Activated CD8-positive, alpha-beta memory T cell treated with anti-CD3 and anti-CD28 coated beads for 4 hours (primary cell): ENCODE measurements around the gene BMERB1.
"Not testable (repeated sequence)": the region's sequence is repeated elsewhere in the genome, so short reads cannot be mapped to it uniquely, and the experiment has no call there.

Source experiments
- DNase-seq, 2 donors: peaks; one replicate each; pipeline ENCODE4 v3.0.0-alpha.2; 2020; ENCODE audit warnings: low read depth in 2 of 2

BMERB1 gene

GRCh38 chr16:15425861-15426260, 8.5 kb upstream of the BMERB1 start:
- no peak for DNase-seq

DNA sequence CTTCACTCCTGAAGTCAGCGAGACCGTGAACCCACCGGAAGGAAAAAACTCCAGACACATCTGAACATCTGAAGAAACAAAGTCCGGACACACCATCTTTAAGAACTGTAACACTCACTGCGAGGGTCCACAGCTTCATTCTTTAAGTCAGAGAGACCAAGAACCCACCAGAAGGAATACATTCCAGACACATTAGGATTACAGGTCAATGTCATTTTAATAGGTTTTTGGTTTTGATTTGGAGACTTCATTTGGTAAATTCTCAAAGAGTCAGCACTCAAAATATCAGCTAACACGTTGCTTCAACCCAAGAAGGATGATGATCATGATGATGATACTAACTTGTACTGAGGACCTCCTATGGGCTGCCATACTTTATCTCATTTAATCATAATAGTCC, 7.6 kb upstream of the BMERB1 start:
- DNase-seq, result no peak

- peak; percentile 23 to 30 for DNase-seq
Observed at GRCh38 chr16:15427648-15428239, 6.6 kb upstream of the BMERB1 start.

GRCh38 chr16:15430884-15431283, 3.5 kb upstream of the BMERB1 start:
- DNase-seq, result not testable (repeated sequence)

- DNase-seq, result no peak
Observed at GRCh38 chr16:15434079-15434424, 336 bp upstream of the BMERB1 start.

DNA sequence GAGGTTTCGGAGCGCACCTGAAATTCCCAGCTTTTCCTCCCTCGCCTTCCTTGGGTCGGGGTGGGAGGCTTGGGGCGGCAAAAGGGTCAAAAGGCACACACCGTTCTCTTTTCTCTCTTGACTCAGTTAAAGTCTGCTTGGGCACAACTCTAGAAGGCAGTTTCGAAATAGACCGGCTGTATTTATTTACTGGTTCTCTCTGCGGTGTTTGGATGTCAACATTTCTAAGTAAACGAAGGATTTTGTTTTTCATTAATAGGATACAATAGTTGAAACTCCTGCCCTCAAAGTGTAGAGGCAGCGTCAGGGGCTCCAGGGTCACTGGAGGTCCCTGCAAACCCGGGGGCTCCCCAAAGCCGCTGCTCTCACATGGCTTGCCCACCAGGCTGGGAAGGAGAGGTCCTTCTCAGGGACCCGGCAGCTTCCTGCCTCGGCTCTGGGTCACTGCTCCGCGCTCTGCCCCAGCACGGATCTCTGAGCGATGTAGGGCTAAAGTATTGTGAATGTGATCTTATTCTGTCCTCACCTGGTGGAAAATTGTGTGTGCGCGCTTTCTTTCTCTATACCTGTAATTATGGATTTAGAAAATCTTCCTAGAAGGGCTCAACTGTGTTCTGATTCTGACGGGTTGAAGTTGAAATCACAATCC, 952 bp downstream of the BMERB1 start:
- DNase-seq, result no peak

DNA sequence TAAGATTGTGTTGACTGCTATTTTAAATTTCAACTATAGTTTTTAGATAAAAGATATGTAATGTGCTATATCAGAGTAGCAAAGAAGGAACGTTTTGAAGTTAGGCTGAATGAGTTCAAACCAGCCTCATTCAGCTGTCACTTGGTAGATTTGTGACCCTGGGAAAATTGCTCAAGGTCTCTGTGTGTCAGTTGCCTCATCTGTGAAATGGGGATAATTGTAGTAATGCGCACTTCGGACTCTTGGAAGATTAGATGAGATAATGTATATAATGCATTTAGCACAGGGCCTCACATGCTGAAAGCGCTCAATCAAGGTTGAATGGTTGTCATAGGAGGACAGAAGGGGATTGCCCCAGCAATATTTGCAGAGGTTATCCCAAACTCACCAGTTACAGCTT, 4.7 kb downstream of the BMERB1 start:
- no peak for DNase-seq

- no peak for DNase-seq
Observed at GRCh38 chr16:15439521-15439920, 5.1 kb downstream of the BMERB1 start.

GRCh38 chr16:15440852-15441251, 6.5 kb downstream of the BMERB1 start:
- no peak for DNase-seq

DNA sequence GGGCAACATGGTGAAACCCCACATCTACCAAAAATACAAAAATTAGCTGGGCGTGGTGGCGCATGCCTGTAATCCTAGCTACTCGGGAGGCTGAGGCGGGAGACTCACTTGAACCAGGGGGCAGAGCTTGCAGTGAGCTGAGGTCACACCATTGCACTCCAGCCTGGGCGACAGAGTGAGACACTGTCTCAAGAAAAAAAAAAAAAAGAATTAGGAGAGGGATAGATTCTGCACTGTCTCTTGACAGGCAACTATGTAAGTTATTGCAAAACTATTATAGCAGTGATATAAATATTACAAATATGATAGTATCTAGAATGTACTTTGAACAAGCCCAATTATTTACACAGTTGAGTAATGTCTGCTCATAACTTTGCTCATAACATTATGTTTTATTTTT, 7.8 kb downstream of the BMERB1 start:
- DNase-seq, result not testable (repeated sequence)

GRCh38 chr16:15443753-15444152, 9.4 kb downstream of the BMERB1 start:
- DNase-seq, result no peak

DNA sequence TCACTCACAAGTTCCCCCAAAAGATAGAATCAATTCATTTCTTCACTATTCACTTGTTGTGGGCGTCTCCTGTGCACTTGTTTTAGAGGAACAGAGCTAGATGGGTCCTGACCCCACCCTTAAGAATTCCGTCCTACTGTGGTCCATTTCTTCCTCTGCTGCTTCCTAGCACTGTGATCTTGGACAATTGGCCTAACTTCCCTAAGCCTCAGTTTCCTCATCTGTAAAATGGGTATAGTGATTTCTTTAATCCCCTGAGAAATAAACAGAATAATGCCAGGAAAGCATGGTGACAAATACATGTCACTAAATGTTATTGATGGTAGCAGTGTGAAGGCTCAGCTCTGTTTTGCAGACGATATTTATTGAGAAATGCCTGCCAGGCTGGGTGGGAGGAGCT, 9.9 kb downstream of the BMERB1 start:
- no peak for DNase-seq

- no peak for DNase-seq
Observed at GRCh38 chr16:15445450-15445849, 11.1 kb downstream of the BMERB1 start.

DNA sequence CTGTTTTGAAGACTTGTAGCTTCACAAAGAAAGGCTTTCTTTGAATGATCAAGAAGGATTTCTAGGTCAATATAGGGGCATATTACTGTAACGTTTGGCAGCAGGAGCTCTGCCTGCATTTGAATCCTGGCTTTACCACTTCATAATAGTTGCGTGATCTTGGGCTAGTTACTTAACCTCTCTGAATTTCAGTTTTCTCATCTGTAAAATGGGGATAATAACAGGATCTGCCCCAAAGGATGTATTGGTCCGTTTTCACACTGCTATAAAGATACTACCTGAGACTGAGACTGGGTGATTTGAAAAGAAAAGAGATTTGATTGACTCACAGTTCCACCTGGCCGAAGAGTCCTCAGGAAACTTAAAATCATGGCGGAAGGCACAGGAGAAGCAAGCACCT, 12.5 kb downstream of the BMERB1 start:
- no peak for DNase-seq

DNA sequence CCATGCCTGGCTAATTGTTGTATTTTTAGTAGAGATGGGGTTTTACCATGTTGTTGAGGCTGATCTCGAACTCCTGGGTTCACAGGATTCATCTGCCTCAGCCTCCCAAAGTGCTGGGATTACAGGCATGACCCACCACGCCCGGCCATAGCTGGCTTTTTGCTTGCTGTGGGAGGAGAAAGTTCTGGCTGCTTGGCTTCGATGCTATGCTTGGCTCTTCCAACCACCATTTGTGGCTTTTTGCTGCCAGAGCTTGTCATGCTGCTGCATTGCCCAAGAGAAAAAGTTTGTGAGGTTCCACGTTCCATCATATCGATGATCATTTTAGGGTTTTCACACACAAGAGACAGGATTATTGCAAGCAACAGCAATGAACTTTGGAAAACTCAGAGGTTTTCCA, 16.2 kb downstream of the BMERB1 start:
- no peak for DNase-seq

DNA sequence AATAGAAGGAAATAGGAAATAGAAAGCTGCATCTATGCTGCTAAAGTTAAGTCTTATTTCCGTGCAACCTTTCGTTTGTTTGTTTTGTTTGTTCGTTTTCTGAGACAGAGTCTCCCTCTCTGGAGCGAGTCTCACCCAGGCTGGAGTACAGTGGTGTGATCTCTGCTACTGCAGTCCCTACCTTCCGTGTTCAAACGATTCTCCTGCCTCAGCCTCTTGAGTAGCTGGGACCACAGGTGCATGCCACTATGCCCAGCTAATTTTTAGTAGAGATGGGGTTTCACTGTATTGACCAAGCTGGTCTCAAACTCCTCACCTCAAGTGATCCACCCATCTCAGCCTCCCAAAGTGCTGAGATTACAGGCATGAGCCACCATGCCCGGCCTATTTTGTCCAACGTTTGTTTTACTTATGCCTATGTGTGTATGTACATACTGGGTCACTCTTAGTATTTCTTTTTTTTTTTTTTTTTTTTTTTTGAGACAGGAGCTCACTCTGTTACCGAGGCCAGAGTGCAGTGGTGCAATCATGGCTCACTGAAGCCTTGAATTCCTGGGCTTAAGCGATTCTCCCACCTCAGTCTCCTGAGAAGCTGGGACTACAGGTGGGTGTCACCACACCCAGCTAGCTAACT, 16.8 kb downstream of the BMERB1 start:
- DNase-seq, result no peak

DNA sequence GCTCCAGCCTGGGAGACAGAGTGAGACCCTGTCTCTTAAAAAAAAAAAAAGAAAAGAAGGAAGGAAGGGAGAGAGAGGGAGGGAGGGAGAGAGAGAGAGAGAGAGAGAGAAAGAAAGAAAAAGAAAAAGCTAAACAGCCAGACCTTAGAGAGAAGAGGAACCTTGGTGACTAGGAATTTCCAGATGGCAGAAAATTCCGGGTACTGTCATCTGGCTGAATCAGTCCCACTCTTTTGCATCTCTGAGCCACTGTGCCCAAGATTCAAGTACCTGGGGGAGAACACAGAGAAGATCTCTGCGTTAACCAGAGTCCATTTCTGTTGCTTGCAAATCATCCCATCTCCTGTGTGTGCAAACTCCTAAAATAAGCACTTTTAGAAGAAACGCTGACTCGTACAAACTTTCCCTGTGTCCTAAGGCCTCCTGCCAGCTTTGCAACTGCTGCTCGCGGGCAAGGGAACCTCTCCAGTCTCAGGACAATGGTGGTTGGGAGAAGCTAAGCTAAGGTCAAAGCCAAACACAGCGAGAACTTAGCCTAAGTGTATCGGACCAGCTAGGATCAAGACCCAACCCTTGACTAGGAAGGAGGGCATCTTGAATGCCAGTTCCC, 18.0 kb downstream of the BMERB1 start:
- DNase-seq, result no peak

- not testable (repeated sequence) for DNase-seq
Observed at GRCh38 chr16:15453296-15453695, 18.9 kb downstream of the BMERB1 start.

DNA sequence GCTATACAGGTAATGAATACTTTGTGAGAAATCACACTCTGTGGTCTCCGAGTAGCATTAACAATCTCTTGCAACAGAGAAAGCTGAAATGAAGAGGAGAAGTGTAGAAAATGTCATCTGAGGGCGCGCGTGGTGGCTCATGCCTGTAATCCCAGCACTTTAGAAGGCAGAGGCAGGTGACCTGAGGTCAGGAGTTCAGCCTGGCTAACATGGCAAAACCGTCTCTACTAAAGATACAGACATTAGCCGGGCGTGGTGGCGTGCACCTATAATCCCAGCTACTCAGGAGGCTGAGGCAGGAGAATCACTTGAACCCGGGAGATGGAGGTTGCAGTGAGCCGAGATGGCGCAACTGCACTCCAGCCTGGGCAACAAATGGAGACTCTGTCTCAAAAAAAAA, 20.5 kb downstream of the BMERB1 start:
- DNase-seq, result not testable (repeated sequence)

- DNase-seq, result no peak
Observed at GRCh38 chr16:15457400-15457799, 23.0 kb downstream of the BMERB1 start.

DNA sequence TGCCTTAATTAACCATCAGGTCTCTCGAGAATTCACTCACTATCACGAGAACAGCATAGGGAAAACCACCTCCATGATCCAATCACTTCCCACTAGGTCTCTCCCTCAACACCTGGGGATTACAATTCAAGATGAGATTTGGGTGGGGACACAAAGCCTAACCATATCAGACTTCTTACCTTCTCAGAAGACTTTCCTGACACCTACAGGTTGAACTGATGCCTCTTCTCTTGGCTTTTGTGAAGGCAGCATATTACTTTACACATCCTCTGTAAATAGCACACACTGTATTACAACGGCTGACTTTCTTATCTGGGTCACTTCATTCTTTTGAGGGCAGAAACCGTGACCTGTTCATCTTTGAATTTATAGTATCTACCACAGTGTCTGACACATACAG, 23.6 kb downstream of the BMERB1 start:
- no peak for DNase-seq

GRCh38 chr16:15459791-15460190, 25.4 kb downstream of the BMERB1 start:
- DNase-seq, result no peak

- DNase-seq, result no peak
Observed at GRCh38 chr16:15460601-15461000, 26.2 kb downstream of the BMERB1 start.
